GM13977 (cell line): ENCODE results near the gene PDILT.

Experiments used
- DNase-seq: peaks from one replicate; pipeline ENCODE4 v3.0.0; 2012; ENCODE audit warnings: low spot score
- CTCF ChIP-seq: IDR thresholded peaks from 2 replicates; pipeline ENCODE4 v1.5.1; 2012; ENCODE audit warnings: mild to moderate bottlenecking, control low read depth; ENCODE audit not compliant: insufficient read depth; ENCODE audit errors: extremely low read depth, missing control alignments
- in situ Hi-C: fragments of 300-500 bp; cut with MboI; formaldehyde crosslinking; loops from one replicate; pipeline ENCODE4 v1.12.0; 2022; ENCODE audit warnings: low sequenced_read_pairs, low pct_unique_long_range_greater_than_20kb, mixed read lengths, inconsistent platforms; ENCODE audit not compliant: unreplicated experiment

Gene PDILT

GRCh38 chr16:20396846-20397467 is 7.6 kb downstream of the PDILT start:
- in situ Hi-C loops: no loop called here
- no peak for TF ChIP-seq CTCF
- DNase-seq: no peak

- DNase-seq: no peak
- in situ Hi-C loops: no loop called here
- TF ChIP-seq CTCF: no peak
These were observed 8.6 kb downstream of the PDILT start for GRCh38 chr16:20395946-20396345.

- no peak for TF ChIP-seq CTCF
- in situ Hi-C loops: no loop called here
- DNase-seq: no peak
These were observed 10.5 kb downstream of the PDILT start for GRCh38 chr16:20393801-20394577.

GRCh38 chr16:20391045-20391444 is 13.5 kb downstream of the PDILT start:
- in situ Hi-C loops: no loop called here
- no peak for DNase-seq
- no peak for TF ChIP-seq CTCF

GRCh38 chr16:20388854-20389253 is 15.7 kb downstream of the PDILT start:
- in situ Hi-C loops: loop anchor here (10.0 kb wide), 1 partner anchor 484 kb away; no protein-coding TSS in a partner anchor
- DNase-seq: no peak
- TF ChIP-seq CTCF: no peak

GRCh38 chr16:20387978-20388377 is 16.6 kb downstream of the PDILT start:
- DNase-seq: no peak
- in situ Hi-C loops: loop anchor here (10.0 kb wide), 1 partner anchor 483 kb away; no protein-coding TSS in a partner anchor
- TF ChIP-seq CTCF: no peak
